ENCODE results near the gene CIDEC.
"Not testable (repeated sequence)": the region's sequence is repeated elsewhere in the genome, so short reads cannot be mapped to it uniquely, and the experiment has no call there.

Gene CIDEC

DNA sequence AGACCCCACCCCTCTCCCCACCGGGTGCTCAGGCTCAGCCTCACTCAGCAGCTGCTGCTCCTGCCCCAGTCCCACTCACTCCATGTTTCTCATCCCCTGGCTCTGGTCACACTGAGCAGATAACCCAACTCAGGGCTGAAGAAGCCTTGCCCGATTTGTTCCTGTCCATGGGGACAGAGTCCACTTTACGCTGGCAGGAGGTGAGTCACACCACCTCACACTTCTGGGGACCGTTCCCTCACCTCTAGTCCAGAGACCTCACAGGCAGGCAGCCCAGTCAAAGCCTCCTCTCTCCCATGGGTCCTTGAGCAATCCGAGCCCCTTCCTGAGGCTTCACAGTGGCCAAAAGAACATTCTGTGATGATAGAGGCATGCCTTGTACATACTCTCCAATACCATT, 1.4 kb downstream of the CIDEC start:
- ChIA-PET CTCF (no interaction called here), POLR2A (interaction anchor here (2.1 kb wide), 1 partner anchor 54 kb away, joined by 4 read pairs; the partner anchor contains the start of gene CRELD1)
- no peaks in the 10 kb centered on the region for H3K9me3 ChIP-seq (ENCODE audit: control insufficient read depth, insufficient read depth, low read depth, low read length)
- TF ChIP-seq ZNF266 (tag by site-specific recombination; IDR thresholded peaks at IDR 0.05; ENCODE audit: low read depth) (no peak), ZNF391 (tag by site-specific recombination; IDR thresholded peaks at IDR 0.05; ENCODE audit: borderline replicate concordance, low read depth) (no peak)
- H3K27ac ChIP-seq (ENCODE audit: extremely low read depth, low read depth, low read length), result no peak overlapping the region
- no peaks in the 10 kb centered on the region for H3K4me1 ChIP-seq (ENCODE audit: control insufficient read depth, insufficient read depth, low read length)
- no peaks in the 10 kb centered on the region for H3K36me3 ChIP-seq (ENCODE audit: control insufficient read depth in 2 of 2, insufficient read depth in 1 of 2, low read length in 2 of 2)
- no peak overlapping the region for H3K4me3 ChIP-seq (ENCODE audit: low read depth, low read length)

DNA sequence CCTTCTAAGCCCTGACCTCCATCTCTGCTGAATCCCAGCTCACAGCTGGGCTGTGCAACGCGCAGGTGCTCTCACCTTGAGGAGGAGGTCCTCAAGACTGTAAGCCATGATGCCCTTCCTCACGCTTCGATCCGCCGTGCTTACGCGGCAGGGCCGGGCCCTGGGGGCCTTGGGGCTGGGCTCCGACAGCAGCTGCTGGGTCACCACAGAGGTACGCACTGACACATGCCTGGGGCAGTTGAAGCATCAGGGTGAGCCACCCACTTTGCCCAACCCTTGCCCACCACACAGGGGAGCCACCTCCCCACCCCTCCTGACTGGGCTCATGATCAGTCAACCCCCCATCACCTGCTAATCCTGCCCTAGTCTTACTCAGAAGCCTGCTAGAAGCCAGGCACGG, 3.1 kb downstream of the CIDEC start:
- H3K4me3 ChIP-seq (ENCODE audit: low read depth, low read length), result no peak overlapping the region
- no peaks in the 10 kb centered on the region for H3K4me1 ChIP-seq (ENCODE audit: control insufficient read depth, insufficient read depth, low read length)
- no peak overlapping the region for H3K27ac ChIP-seq (ENCODE audit: extremely low read depth, low read depth, low read length)
- ChIA-PET CTCF (no interaction called here), POLR2A (no interaction called here)
- TF ChIP-seq, protein P1, sequence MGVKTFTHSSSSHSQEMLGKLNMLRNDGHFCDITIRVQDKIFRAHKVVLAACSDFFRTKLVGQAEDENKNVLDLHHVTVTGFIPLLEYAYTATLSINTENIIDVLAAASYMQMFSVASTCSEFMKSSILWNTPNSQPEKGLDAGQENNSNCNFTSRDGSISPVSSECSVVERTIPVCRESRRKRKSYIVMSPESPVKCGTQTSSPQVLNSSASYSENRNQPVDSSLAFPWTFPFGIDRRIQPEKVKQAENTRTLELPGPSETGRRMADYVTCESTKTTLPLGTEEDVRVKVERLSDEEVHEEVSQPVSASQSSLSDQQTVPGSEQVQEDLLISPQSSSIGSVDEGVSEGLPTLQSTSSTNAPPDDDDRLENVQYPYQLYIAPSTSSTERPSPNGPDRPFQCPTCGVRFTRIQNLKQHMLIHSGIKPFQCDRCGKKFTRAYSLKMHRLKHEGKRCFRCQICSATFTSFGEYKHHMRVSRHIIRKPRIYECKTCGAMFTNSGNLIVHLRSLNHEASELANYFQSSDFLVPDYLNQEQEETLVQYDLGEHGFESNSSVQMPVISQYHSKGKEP (tag by site-specific recombination; IDR thresholded peaks at IDR 0.05), result no peak
- TF ChIP-seq ZNF658 (tag by site-specific recombination; IDR thresholded peaks at IDR 0.05), result no peak
- TF ChIP-seq ZNF223 (tag by site-specific recombination; IDR thresholded peaks at IDR 0.05), result no peak
- TF ChIP-seq ZNF184 (tag by site-specific recombination; IDR thresholded peaks at IDR 0.05), result no peak
- TF ChIP-seq WT1 (tag by site-specific recombination; IDR thresholded peaks at IDR 0.05), result no peak
- TF ChIP-seq ZNF610 (tag by site-specific recombination; IDR thresholded peaks at IDR 0.05; ENCODE audit: borderline replicate concordance), result no peak
- TF ChIP-seq, protein P2, sequence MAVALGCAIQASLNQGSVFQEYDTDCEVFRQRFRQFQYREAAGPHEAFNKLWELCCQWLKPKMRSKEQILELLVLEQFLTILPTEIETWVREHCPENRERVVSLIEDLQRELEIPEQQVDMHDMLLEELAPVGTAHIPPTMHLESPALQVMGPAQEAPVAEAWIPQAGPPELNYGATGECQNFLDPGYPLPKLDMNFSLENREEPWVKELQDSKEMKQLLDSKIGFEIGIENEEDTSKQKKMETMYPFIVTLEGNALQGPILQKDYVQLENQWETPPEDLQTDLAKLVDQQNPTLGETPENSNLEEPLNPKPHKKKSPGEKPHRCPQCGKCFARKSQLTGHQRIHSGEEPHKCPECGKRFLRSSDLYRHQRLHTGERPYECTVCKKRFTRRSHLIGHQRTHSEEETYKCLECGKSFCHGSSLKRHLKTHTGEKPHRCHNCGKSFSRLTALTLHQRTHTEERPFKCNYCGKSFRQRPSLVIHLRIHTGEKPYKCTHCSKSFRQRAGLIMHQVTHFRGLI (tag by site-specific recombination; IDR thresholded peaks at IDR 0.05), result no peak
- TF ChIP-seq, protein P3, sequence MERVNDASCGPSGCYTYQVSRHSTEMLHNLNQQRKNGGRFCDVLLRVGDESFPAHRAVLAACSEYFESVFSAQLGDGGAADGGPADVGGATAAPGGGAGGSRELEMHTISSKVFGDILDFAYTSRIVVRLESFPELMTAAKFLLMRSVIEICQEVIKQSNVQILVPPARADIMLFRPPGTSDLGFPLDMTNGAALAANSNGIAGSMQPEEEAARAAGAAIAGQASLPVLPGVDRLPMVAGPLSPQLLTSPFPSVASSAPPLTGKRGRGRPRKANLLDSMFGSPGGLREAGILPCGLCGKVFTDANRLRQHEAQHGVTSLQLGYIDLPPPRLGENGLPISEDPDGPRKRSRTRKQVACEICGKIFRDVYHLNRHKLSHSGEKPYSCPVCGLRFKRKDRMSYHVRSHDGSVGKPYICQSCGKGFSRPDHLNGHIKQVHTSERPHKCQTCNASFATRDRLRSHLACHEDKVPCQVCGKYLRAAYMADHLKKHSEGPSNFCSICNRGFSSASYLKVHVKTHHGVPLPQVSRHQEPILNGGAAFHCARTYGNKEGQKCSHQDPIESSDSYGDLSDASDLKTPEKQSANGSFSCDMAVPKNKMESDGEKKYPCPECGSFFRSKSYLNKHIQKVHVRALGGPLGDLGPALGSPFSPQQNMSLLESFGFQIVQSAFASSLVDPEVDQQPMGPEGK (tag by site-specific recombination; IDR thresholded peaks at IDR 0.05), result no peak
- no peak for TF ChIP-seq ZEB2 (tag by site-specific recombination; IDR thresholded peaks at IDR 0.05)
- no peak for TF ChIP-seq ZNF777 (tag by site-specific recombination; IDR thresholded peaks at IDR 0.05; ENCODE audit: borderline replicate concordance)
- TF ChIP-seq ZNF707 (tag by site-specific recombination; IDR thresholded peaks at IDR 0.05), result no peak
- TF ChIP-seq, protein P4, sequence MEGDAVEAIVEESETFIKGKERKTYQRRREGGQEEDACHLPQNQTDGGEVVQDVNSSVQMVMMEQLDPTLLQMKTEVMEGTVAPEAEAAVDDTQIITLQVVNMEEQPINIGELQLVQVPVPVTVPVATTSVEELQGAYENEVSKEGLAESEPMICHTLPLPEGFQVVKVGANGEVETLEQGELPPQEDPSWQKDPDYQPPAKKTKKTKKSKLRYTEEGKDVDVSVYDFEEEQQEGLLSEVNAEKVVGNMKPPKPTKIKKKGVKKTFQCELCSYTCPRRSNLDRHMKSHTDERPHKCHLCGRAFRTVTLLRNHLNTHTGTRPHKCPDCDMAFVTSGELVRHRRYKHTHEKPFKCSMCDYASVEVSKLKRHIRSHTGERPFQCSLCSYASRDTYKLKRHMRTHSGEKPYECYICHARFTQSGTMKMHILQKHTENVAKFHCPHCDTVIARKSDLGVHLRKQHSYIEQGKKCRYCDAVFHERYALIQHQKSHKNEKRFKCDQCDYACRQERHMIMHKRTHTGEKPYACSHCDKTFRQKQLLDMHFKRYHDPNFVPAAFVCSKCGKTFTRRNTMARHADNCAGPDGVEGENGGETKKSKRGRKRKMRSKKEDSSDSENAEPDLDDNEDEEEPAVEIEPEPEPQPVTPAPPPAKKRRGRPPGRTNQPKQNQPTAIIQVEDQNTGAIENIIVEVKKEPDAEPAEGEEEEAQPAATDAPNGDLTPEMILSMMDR (tag by site-specific recombination; IDR thresholded peaks at IDR 0.05), result no peak
- H3K9me3 ChIP-seq (ENCODE audit: control insufficient read depth, insufficient read depth, low read depth, low read length), result no peaks in the 10 kb centered on the region
- H3K36me3 ChIP-seq (ENCODE audit: control insufficient read depth in 2 of 2, insufficient read depth in 1 of 2, low read length in 2 of 2), result no peaks in the 10 kb centered on the region

DNA sequence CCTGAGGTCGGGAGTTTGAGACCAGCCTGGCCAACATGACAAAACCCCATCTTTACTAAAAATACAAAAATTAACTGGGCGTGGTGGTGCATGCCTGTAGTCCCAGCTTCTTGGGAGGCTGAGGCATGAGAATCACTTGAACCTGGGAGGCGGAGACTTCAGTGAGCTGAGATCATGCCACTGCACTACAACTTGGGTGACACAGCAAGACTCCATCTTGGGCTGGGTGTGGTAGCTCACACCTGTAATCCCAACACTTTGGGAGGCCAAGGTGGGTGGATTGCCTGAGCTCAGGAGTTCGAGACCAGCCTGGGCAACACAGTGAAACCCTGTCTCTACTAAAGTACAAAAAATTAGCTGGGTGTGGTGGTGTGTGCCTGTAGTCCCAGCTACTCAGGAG, 3.8 kb downstream of the CIDEC start:
- H3K4me3 ChIP-seq (ENCODE audit: low read depth, low read length); POLR2A ChIA-PET; H3K9me3 ChIP-seq (ENCODE audit: control insufficient read depth, insufficient read depth, low read depth, low read length); H3K36me3 ChIP-seq (ENCODE audit: control insufficient read depth in 2 of 2, insufficient read depth in 1 of 2, low read length in 2 of 2); H3K27ac ChIP-seq (ENCODE audit: extremely low read depth, low read depth, low read length); CTCF ChIA-PET; H3K4me1 ChIP-seq (ENCODE audit: control insufficient read depth, insufficient read depth, low read length): not testable (repeated sequence)
- 0 out of 2 replicates have a peak, but pooled peaks have one; percentile 16 for TF ChIP-seq KLF1 (tag by site-specific recombination; IDR thresholded peaks at IDR 0.05)
